Activated naive CD8-positive, alpha-beta T cell treated with anti-CD3 and anti-CD28 coated beads, Interleukin-2, amount 50 U/mL, for 24 hours (primary cell): Measurements from ENCODE around the gene SMPDL3A.

Experiments used
- ATAC-seq: fragments of 150-1000 bp; cut with Tn5 transposase; one replicate; pipeline ENCODE4 v1.10.0; 2021
- DNase-seq: peaks from one replicate; pipeline ENCODE4 v3.0.0; 2021
- H3K27ac Mint-ChIP-seq: one replicate; pipeline ENCODE4 v1.8.0; 2021; ENCODE audit warnings: mild to moderate bottlenecking, mixed read lengths
- H3K27me3 Mint-ChIP-seq: one replicate; pipeline ENCODE4 v1.8.0; 2021; ENCODE audit warnings: mixed read lengths
- H3K36me3 Mint-ChIP-seq: one replicate; pipeline ENCODE4 v1.8.0; 2021; ENCODE audit warnings: low read depth, mixed read lengths
- H3K4me1 Mint-ChIP-seq: one replicate; pipeline ENCODE4 v1.8.0; 2021; ENCODE audit warnings: mixed read lengths
- H3K4me3 Mint-ChIP-seq: one replicate; pipeline ENCODE4 v1.8.0; 2021; ENCODE audit warnings: mild to moderate bottlenecking, moderate library complexity, mixed read lengths
- H3K9me3 Mint-ChIP-seq: one replicate; pipeline ENCODE4 v1.8.0; 2021; ENCODE audit warnings: mixed read lengths

Gene SMPDL3A

GRCh38 chr6:122806291-122806690 is 17.2 kb downstream of the SMPDL3A start:
- Mint-ChIP-seq H3K27me3 (peaks cover 2% of the 10 kb centered on the region), H3K9me3 (no peaks in the 10 kb centered on the region), H3K4me1 (no peaks in the 10 kb centered on the region), H3K27ac (no peak overlapping the region), H3K4me3 (no peak overlapping the region), H3K36me3 (no peaks in the 10 kb centered on the region)
- DNase-seq (no peak), ATAC-seq (no peak)

- H3K4me1 Mint-ChIP-seq = no peaks in the 10 kb centered on the region
- DNase-seq = no peak
- H3K4me3 Mint-ChIP-seq = no peak overlapping the region
- H3K27ac Mint-ChIP-seq = no peak overlapping the region
- H3K9me3 Mint-ChIP-seq = no peaks in the 10 kb centered on the region
- H3K36me3 Mint-ChIP-seq = no peaks in the 10 kb centered on the region
- no peak for ATAC-seq
- peaks cover 2% of the 10 kb centered on the region for H3K27me3 Mint-ChIP-seq
These were observed 19.2 kb downstream of the SMPDL3A start for GRCh38 chr6:122808121-122808885.

GRCh38 chr6:122809001-122809400 is 19.9 kb downstream of the SMPDL3A start:
- Mint-ChIP-seq H3K27ac (no peak overlapping the region), H3K36me3 (no peaks in the 10 kb centered on the region), H3K4me3 (no peak overlapping the region), H3K4me1 (no peaks in the 10 kb centered on the region), H3K9me3 (no peaks in the 10 kb centered on the region), H3K27me3 (peaks cover 2% of the 10 kb centered on the region)
- DNase-seq = no peak
- ATAC-seq = no peak

- Mint-ChIP-seq H3K4me1 (no peaks in the 10 kb centered on the region), H3K27ac (no peak overlapping the region), H3K27me3 (peaks cover 2% of the 10 kb centered on the region), H3K4me3 (no peak overlapping the region), H3K9me3 (no peaks in the 10 kb centered on the region), H3K36me3 (no peaks in the 10 kb centered on the region)
- ATAC-seq (no peak), DNase-seq (no peak)
These were observed 20.6 kb downstream of the SMPDL3A start for GRCh38 chr6:122809691-122810090.

GRCh38 chr6:122810189-122810588 is 21.1 kb downstream of the SMPDL3A start:
- ATAC-seq = no peak
- no peak for DNase-seq
- Mint-ChIP-seq H3K4me3 (no peak overlapping the region), H3K27ac (no peak overlapping the region), H3K4me1 (no peaks in the 10 kb centered on the region), H3K9me3 (no peaks in the 10 kb centered on the region), H3K27me3 (peaks cover 2% of the 10 kb centered on the region), H3K36me3 (no peaks in the 10 kb centered on the region)

GRCh38 chr6:122817358-122817757 is 28.3 kb downstream of the SMPDL3A start:
- no peak overlapping the region for H3K4me3 Mint-ChIP-seq
- H3K27me3 Mint-ChIP-seq = peaks cover 2% of the 10 kb centered on the region
- H3K9me3 Mint-ChIP-seq = no peaks in the 10 kb centered on the region
- DNase-seq = no peak
- H3K4me1 Mint-ChIP-seq = no peaks in the 10 kb centered on the region
- no peak overlapping the region for H3K27ac Mint-ChIP-seq
- no peak for ATAC-seq
- no peaks in the 10 kb centered on the region for H3K36me3 Mint-ChIP-seq

GRCh38 chr6:122817766-122818165 is 28.7 kb downstream of the SMPDL3A start:
- DNase-seq (no peak), ATAC-seq (no peak)
- Mint-ChIP-seq H3K36me3 (no peaks in the 10 kb centered on the region), H3K27ac (no peak overlapping the region), H3K4me1 (no peaks in the 10 kb centered on the region), H3K27me3 (peaks cover 2% of the 10 kb centered on the region), H3K4me3 (no peak overlapping the region), H3K9me3 (no peaks in the 10 kb centered on the region)

GRCh38 chr6:122818866-122819265 is 29.8 kb downstream of the SMPDL3A start:
- Mint-ChIP-seq H3K27me3 (peaks cover 2% of the 10 kb centered on the region), H3K4me3 (no peak overlapping the region), H3K27ac (no peak overlapping the region), H3K36me3 (no peaks in the 10 kb centered on the region), H3K4me1 (no peaks in the 10 kb centered on the region), H3K9me3 (no peaks in the 10 kb centered on the region)
- ATAC-seq = no peak
- no peak for DNase-seq

- no peaks in the 10 kb centered on the region for H3K4me1 Mint-ChIP-seq
- no peak overlapping the region for H3K27ac Mint-ChIP-seq
- no peak overlapping the region for H3K4me3 Mint-ChIP-seq
- ATAC-seq (no peak), DNase-seq (no peak)
- no peaks in the 10 kb centered on the region for H3K36me3 Mint-ChIP-seq
- no peaks in the 10 kb centered on the region for H3K9me3 Mint-ChIP-seq
- H3K27me3 Mint-ChIP-seq = peaks cover 2% of the 10 kb centered on the region
These were observed 32.0 kb downstream of the SMPDL3A start for GRCh38 chr6:122821095-122821494.

- Mint-ChIP-seq H3K4me3 (no peak overlapping the region), H3K36me3 (no peaks in the 10 kb centered on the region), H3K9me3 (no peaks in the 10 kb centered on the region), H3K27me3 (no peaks in the 10 kb centered on the region), H3K4me1 (no peaks in the 10 kb centered on the region), H3K27ac (no peak overlapping the region)
- no peak for ATAC-seq
- no peak for DNase-seq
These were observed 36.1 kb downstream of the SMPDL3A start for GRCh38 chr6:122825163-122825562.

GRCh38 chr6:122829456-122829855 is 40.4 kb downstream of the SMPDL3A start:
- ATAC-seq = no peak
- Mint-ChIP-seq H3K36me3 (no peaks in the 10 kb centered on the region), H3K4me3 (no peak overlapping the region), H3K4me1 (no peaks in the 10 kb centered on the region), H3K27me3 (no peaks in the 10 kb centered on the region), H3K27ac (no peak overlapping the region), H3K9me3 (no peaks in the 10 kb centered on the region)
- DNase-seq = no peak

GRCh38 chr6:122831511-122831910 is 42.5 kb downstream of the SMPDL3A start:
- DNase-seq = no peak
- Mint-ChIP-seq H3K4me1 (no peaks in the 10 kb centered on the region), H3K27ac (no peak overlapping the region), H3K27me3 (no peaks in the 10 kb centered on the region), H3K4me3 (no peak overlapping the region), H3K9me3 (no peaks in the 10 kb centered on the region), H3K36me3 (no peaks in the 10 kb centered on the region)
- no peak for ATAC-seq

- ATAC-seq (no peak), DNase-seq (no peak)
- Mint-ChIP-seq H3K27ac (no peak overlapping the region), H3K27me3 (no peaks in the 10 kb centered on the region), H3K4me3 (no peak overlapping the region), H3K36me3 (no peaks in the 10 kb centered on the region), H3K9me3 (no peaks in the 10 kb centered on the region), H3K4me1 (no peaks in the 10 kb centered on the region)
These were observed 43.4 kb downstream of the SMPDL3A start for GRCh38 chr6:122832459-122832858.

GRCh38 chr6:122833021-122833491 is 44.0 kb downstream of the SMPDL3A start:
- Mint-ChIP-seq H3K4me3 (no peak overlapping the region), H3K27me3 (no peaks in the 10 kb centered on the region), H3K4me1 (no peaks in the 10 kb centered on the region), H3K27ac (no peak overlapping the region), H3K36me3 (no peaks in the 10 kb centered on the region), H3K9me3 (no peaks in the 10 kb centered on the region)
- ATAC-seq (no peak), DNase-seq (no peak)

GRCh38 chr6:122838060-122838780 is 49.2 kb downstream of the SMPDL3A start:
- ATAC-seq (no peak), DNase-seq (no peak)
- Mint-ChIP-seq H3K4me3 (no peak overlapping the region), H3K27me3 (no peaks in the 10 kb centered on the region), H3K27ac (no peak overlapping the region), H3K9me3 (no peaks in the 10 kb centered on the region), H3K36me3 (no peaks in the 10 kb centered on the region), H3K4me1 (no peaks in the 10 kb centered on the region)
